Measurements from ENCODE around the gene RFTN1.

Gene RFTN1, protein sequence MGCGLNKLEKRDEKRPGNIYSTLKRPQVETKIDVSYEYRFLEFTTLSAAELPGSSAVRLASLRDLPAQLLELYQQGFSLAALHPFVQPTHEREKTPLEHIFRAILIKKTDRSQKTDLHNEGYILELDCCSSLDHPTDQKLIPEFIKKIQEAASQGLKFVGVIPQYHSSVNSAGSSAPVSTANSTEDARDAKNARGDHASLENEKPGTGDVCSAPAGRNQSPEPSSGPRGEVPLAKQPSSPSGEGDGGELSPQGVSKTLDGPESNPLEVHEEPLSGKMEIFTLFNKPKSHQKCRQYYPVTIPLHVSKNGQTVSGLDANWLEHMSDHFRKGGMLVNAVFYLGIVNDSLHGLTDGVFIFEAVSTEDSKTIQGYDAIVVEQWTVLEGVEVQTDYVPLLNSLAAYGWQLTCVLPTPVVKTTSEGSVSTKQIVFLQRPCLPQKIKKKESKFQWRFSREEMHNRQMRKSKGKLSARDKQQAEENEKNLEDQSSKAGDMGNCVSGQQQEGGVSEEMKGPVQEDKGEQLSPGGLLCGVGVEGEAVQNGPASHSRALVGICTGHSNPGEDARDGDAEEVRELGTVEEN

GRCh38 chr3:16513141-16514020, at the start of gene RFTN1:
Gene RFTN1 (minus strand): TSS chr3:16513699. CDS start chr3:16493869, 19,830 bp downstream.
- peak within 1 kb of the TSS; percentile 97 for H3K4me3 Mint-ChIP-seq
- DNase-seq (ENCODE audit: low spot score in 2 of 2) (peak; percentile 34 to 84), ATAC-seq (peak; percentile 34)
- peaks cover 75% of the 10 kb centered on the region for H3K4me1 Mint-ChIP-seq
- peaks cover under 1% of the 10 kb centered on the region for H3K9me3 Mint-ChIP-seq
- peak within 1 kb of the TSS; percentile 97 for H3K27ac Mint-ChIP-seq
- H3K36me3 Mint-ChIP-seq: peaks cover 46% of the 10 kb centered on the region

DNA sequence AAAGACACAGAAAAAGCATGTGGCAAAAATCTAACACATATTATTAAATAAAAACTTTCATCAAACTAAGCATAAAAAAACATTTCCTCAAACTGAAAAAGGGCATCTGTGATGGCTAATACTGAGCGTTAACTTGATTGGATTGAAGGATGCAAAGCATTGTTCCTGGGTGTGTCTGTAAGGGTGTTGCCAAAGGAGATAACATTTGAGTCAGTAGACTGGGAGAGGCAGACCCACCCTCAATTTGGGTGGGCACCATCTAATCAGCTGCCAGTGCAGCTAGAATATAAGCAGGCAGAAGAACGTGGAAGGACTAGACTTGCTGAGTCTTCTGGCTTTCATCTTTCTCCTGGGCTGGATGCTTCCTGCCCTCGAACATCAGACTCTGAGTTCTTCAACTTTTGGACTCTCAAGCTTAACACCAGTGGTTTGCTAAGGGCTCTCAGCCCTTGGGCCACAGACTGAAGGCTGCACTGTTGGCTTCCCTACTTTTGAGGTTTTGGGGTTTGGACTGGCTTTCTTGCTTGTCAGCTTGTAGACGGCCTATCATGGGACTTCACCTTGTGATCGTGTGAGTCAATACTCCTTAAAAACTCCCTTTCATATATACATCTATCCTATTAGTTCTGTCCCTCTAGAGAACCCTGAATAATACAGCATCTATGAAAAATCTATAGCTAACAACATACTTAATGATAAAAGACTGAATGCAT, 46.3 kb upstream of the RFTN1 start:
- ATAC-seq (no peak), DNase-seq (ENCODE audit: low spot score in 2 of 2) (no peak)
- H3K4me1 Mint-ChIP-seq: no peaks in the 10 kb centered on the region
- no peak overlapping the region for H3K27ac Mint-ChIP-seq
- H3K36me3 Mint-ChIP-seq: no peaks in the 10 kb centered on the region
- no peaks in the 10 kb centered on the region for H3K9me3 Mint-ChIP-seq
- no peak overlapping the region for H3K4me3 Mint-ChIP-seq

DNA sequence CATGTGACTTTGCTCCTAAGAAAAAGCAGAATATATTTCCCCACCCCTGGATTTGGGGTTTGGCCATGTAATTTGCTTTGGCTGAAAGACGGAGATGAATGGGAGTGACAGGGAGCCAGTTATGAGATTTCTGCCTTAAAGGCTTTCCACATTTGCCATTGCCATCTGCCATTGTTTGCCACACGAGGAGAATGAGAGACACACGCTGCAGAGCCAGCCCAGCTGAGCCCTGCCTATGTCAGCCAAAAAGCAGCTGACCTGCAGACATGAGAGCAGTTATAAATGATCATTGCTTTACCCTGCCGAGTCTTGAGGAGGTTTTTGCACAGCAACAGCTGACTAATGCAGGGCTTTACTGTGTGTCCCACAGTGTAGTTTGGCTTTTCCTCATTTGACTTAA, 40.6 kb upstream of the RFTN1 start:
- H3K4me3 Mint-ChIP-seq: no peak overlapping the region
- no peak overlapping the region for H3K27ac Mint-ChIP-seq
- ATAC-seq: no peak
- no peaks in the 10 kb centered on the region for H3K36me3 Mint-ChIP-seq
- peaks cover 10% of the 10 kb centered on the region for H3K4me1 Mint-ChIP-seq
- no peaks in the 10 kb centered on the region for H3K9me3 Mint-ChIP-seq
- DNase-seq (ENCODE audit: low spot score in 2 of 2): no peak

GRCh38 chr3:16552757-16553156, 39.3 kb upstream of the RFTN1 start:
- Mint-ChIP-seq H3K27ac (no peak overlapping the region), H3K9me3 (no peaks in the 10 kb centered on the region), H3K4me1 (peaks cover 10% of the 10 kb centered on the region), H3K4me3 (no peak overlapping the region), H3K36me3 (no peaks in the 10 kb centered on the region)
- ATAC-seq (no peak), DNase-seq (ENCODE audit: low spot score in 2 of 2) (no peak)

DNA sequence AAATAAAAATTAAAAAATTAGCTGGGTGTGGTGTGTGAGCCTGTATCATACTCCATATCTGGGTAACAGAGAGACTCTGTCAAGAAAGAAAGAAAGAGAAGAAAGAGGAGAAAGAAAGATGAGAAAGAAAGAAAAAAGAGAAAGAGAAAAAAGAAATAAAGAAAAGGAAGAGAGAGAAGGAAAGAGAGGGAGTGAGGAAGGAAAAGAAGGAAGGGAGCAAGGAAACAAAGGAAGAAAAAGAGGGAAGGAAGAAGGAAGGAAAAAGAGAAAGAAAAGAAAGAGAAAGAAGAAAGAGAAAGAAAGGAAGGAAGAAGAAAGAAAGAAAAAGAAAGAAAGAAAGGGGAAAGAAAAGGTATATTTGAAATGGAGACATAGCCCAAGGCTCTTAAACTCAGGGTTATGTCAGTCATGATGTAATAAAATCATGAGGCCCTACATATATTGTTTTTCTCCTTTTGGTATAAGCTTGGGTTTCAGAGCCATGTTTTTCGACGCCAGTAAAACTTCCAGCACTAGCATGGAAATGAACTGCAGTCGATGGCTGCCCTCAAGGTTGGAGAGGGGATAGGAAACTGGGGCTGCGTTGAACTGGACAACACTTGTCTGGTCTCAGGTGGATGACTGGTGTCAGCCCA, 38.0 kb upstream of the RFTN1 start:
- Mint-ChIP-seq H3K36me3 (no peaks in the 10 kb centered on the region), H3K4me1 (peaks cover 18% of the 10 kb centered on the region), H3K9me3 (no peaks in the 10 kb centered on the region), H3K4me3 (no peak overlapping the region), H3K27ac (peak overlapping the region; percentile 86)
- no peak for DNase-seq (ENCODE audit: low spot score in 2 of 2)
- no peak for ATAC-seq

- DNase-seq (ENCODE audit: low spot score in 2 of 2) (peak; percentile 67 to 88), ATAC-seq (peak; percentile 97)
- peak overlapping the region; percentile 86 for H3K27ac Mint-ChIP-seq
- H3K4me3 Mint-ChIP-seq: no peak overlapping the region
- no peaks in the 10 kb centered on the region for H3K36me3 Mint-ChIP-seq
- peaks cover 22% of the 10 kb centered on the region for H3K4me1 Mint-ChIP-seq
- no peaks in the 10 kb centered on the region for H3K9me3 Mint-ChIP-seq
Observed at GRCh38 chr3:16550676-16551341, 37.3 kb upstream of the RFTN1 start.

GRCh38 chr3:16550305-16550675, 36.8 kb upstream of the RFTN1 start:
- Mint-ChIP-seq H3K9me3 (no peaks in the 10 kb centered on the region), H3K27ac (no peak overlapping the region), H3K36me3 (no peaks in the 10 kb centered on the region), H3K4me3 (no peak overlapping the region), H3K4me1 (peaks cover 28% of the 10 kb centered on the region)
- ATAC-seq: no peak
- DNase-seq (ENCODE audit: low spot score in 2 of 2): no peak

GRCh38 chr3:16548721-16549120, 35.2 kb upstream of the RFTN1 start:
- H3K9me3 Mint-ChIP-seq: no peaks in the 10 kb centered on the region
- DNase-seq (ENCODE audit: low spot score in 2 of 2) (no peak), ATAC-seq (no peak)
- peaks cover 36% of the 10 kb centered on the region for H3K4me1 Mint-ChIP-seq
- H3K36me3 Mint-ChIP-seq: no peaks in the 10 kb centered on the region
- H3K27ac Mint-ChIP-seq: no peak overlapping the region
- H3K4me3 Mint-ChIP-seq: no peak overlapping the region

DNA sequence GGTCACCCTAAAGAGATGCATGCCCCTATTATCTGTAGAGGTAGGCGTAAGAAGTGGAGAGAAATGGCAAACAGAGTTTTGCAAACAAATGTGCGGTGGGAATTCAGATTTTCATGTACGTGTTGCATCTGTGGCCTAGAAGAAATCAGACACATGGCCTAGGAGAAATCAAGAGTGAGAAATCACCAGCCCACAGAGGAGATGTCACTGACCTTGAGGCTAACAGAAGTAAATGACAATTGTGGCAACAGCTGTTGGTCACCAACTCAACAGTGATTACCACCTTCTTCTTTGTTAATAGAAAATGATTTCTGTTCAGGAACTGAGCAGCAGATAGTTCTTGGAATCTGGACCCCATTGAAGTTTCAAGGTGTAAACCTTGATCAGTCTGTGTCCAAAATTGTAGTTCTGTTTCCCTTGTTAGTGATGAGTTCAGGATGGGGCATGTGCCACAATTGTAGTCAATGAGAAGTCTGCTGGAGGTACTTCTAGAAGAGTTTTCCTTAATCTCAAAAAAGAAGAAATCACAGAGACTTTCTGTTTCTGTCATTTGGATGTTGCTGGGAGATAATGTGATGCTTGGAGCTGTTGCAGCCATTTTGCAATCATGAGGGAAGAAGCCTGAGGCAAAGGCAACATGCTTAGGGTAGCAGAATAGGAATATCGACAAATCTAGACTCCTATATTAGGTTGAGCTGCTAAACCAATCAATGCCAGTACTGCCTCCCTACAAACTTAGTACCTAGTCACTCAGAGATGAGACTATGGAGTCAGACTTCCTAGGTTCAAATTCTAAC, 34.3 kb upstream of the RFTN1 start:
- H3K4me1 Mint-ChIP-seq: peaks cover 40% of the 10 kb centered on the region
- no peak overlapping the region for H3K4me3 Mint-ChIP-seq
- H3K27ac Mint-ChIP-seq: peak overlapping the region; percentile 27
- no peak for DNase-seq (ENCODE audit: low spot score in 2 of 2)
- no peak for ATAC-seq
- H3K9me3 Mint-ChIP-seq: no peaks in the 10 kb centered on the region
- no peaks in the 10 kb centered on the region for H3K36me3 Mint-ChIP-seq

- ATAC-seq (peak; percentile 64), DNase-seq (ENCODE audit: low spot score in 2 of 2) (no peak)
- peak overlapping the region; percentile 50 for H3K27ac Mint-ChIP-seq
- H3K4me3 Mint-ChIP-seq: no peak overlapping the region
- H3K9me3 Mint-ChIP-seq: no peaks in the 10 kb centered on the region
- no peaks in the 10 kb centered on the region for H3K36me3 Mint-ChIP-seq
- peaks cover 38% of the 10 kb centered on the region for H3K4me1 Mint-ChIP-seq
Observed at GRCh38 chr3:16546186-16547010, 32.9 kb upstream of the RFTN1 start.

- Mint-ChIP-seq H3K4me3 (no peak overlapping the region), H3K36me3 (no peaks in the 10 kb centered on the region), H3K9me3 (no peaks in the 10 kb centered on the region), H3K27ac (peak overlapping the region; percentile 33), H3K4me1 (peaks cover 30% of the 10 kb centered on the region)
- DNase-seq (ENCODE audit: low spot score in 2 of 2): no peak
- ATAC-seq: no peak
Observed at GRCh38 chr3:16545413-16546185, 32.1 kb upstream of the RFTN1 start.

- DNase-seq (ENCODE audit: low spot score in 2 of 2) (no peak), ATAC-seq (no peak)
- no peak overlapping the region for H3K27ac Mint-ChIP-seq
- H3K4me1 Mint-ChIP-seq: peaks cover 34% of the 10 kb centered on the region
- no peak overlapping the region for H3K4me3 Mint-ChIP-seq
- no peaks in the 10 kb centered on the region for H3K9me3 Mint-ChIP-seq
- H3K36me3 Mint-ChIP-seq: no peaks in the 10 kb centered on the region
Observed at GRCh38 chr3:16543242-16543864, 29.9 kb upstream of the RFTN1 start.
